ENCODE results near the gene GNAI2. TPM values are rescaled to one million over a fixed set of nuclear protein-coding genes. Genes with fewer than 3 reads are reported as not detected.

Gene GNAI2
- total RNA-seq, 1 experiment from 2014 or later = 62.0 TPM

- Mint-ChIP-seq H3K36me3 (ENCODE audit: insufficient read depth, unreplicated experiment) (peaks cover 11% of the 10 kb centered on the region), H3K27ac (ENCODE audit: unreplicated experiment) (no peak overlapping the region), H3K9me3 (ENCODE audit: unreplicated experiment) (no peaks in the 10 kb centered on the region), H3K27me3 (ENCODE audit: insufficient read depth, unreplicated experiment) (no peaks in the 10 kb centered on the region), H3K4me1 (ENCODE audit: low read depth, unreplicated experiment) (peaks cover 11% of the 10 kb centered on the region), H3K4me3 (ENCODE audit: unreplicated experiment) (no peak overlapping the region)
- Histone ChIP-seq H3K27me3 (replicated peaks; ENCODE audit: control insufficient read depth, insufficient read depth, low read length) (no peaks in the 10 kb centered on the region), H3K9me3 (peaks cover 10% of the 10 kb centered on the region), H3K4me1 (peaks cover 20% of the 10 kb centered on the region), H3K4me3 (ENCODE audit: low read depth, low read length) (no peak overlapping the region), H3K36me3 (ENCODE audit: control insufficient read depth, insufficient read depth, low read length) (no peaks in the 10 kb centered on the region; the same call in 1 of the 2 replicates)
- no TSS peak for BruUV-seq (replicated peaks)
- no peak for DNase-seq
- intact Hi-C loops (cut with micrococcal nuclease; ENCODE audit: unreplicated experiment) = no loop called here
- ChIA-PET POLR2A (interaction anchor here (0.6 kb wide), 2 partner anchors 10 to 38 kb away, joined by 3 to 6 read pairs; partner anchors contain the start of gene IFRD2), CTCF (interaction anchor here (1.2 to 1.5 kb wide), 2 partner anchors 13 to 22 kb away, joined by 4 to 12 read pairs; no protein-coding TSS in a partner anchor)
- TF ChIP-seq CTCF (IDR thresholded peaks at IDR 0.05; ENCODE audit: insufficient read depth in 1 of 2, low read depth in 1 of 2, low read length in 1 of 2, severe bottlenecking in 1 of 2, unreplicated experiment in 1 of 2) = no peak
Measured at GRCh38 chr3:50302095-50303012, 66.3 kb downstream of the GNAI2 start.

- H3K4me3 ChIP-seq (ENCODE audit: low read depth, low read length) = no peak within 1 kb of the TSS
- peak in 1 of 2 experiments; percentile 40 for TF ChIP-seq CTCF (IDR thresholded peaks at IDR 0.05; ENCODE audit: insufficient read depth in 1 of 2, low read depth in 1 of 2, low read length in 1 of 2, severe bottlenecking in 1 of 2, unreplicated experiment in 1 of 2)
- H3K36me3 ChIP-seq (ENCODE audit: control insufficient read depth, insufficient read depth, low read length) = no peaks in the 10 kb centered on the region; the same call in 1 of the 2 replicates
- Mint-ChIP-seq H3K9me3 (ENCODE audit: unreplicated experiment) (no peaks in the 10 kb centered on the region), H3K4me3 (ENCODE audit: unreplicated experiment) (no peak within 1 kb of the TSS), H3K4me1 (ENCODE audit: low read depth, unreplicated experiment) (peaks cover 7% of the 10 kb centered on the region), H3K27ac (ENCODE audit: unreplicated experiment) (no peak within 1 kb of the TSS), H3K27me3 (ENCODE audit: insufficient read depth, unreplicated experiment) (no peaks in the 10 kb centered on the region), H3K36me3 (ENCODE audit: insufficient read depth, unreplicated experiment) (peaks cover 11% of the 10 kb centered on the region)
- peaks cover 15% of the 10 kb centered on the region for H3K9me3 ChIP-seq
- DNase-seq = peak; percentile 65 to 67
- H3K4me1 ChIP-seq = peaks cover 17% of the 10 kb centered on the region
- ChIA-PET POLR2A (no interaction called here), CTCF (interaction anchor here (0.7 to 1.5 kb wide), 4 partner anchors 12 to 34 kb away, joined by 3 to 12 read pairs (median 4); no protein-coding TSS in a partner anchor)
- no peaks in the 10 kb centered on the region for H3K27me3 ChIP-seq (replicated peaks; ENCODE audit: control insufficient read depth, insufficient read depth, low read length)
- intact Hi-C loops (cut with micrococcal nuclease; ENCODE audit: unreplicated experiment) = no loop called here
- TSS peak; percentile 30 for BruUV-seq (replicated peaks)
Measured at GRCh38 chr3:50303013-50303815, 67.2 kb downstream of the GNAI2 start, which contains the start of gene HYAL1. TSS of gene HYAL1 (minus strand) at chr3:50303574. CDS start at chr3:50302956, 618 bp downstream.

- no peaks in the 10 kb centered on the region; the same call in 1 of the 2 replicates for H3K36me3 ChIP-seq (ENCODE audit: control insufficient read depth, insufficient read depth, low read length)
- no peak overlapping the region for H3K4me3 Mint-ChIP-seq (ENCODE audit: unreplicated experiment)
- ChIA-PET POLR2A (no interaction called here), CTCF (no interaction called here)
- DNase-seq = no peak
- H3K36me3 Mint-ChIP-seq (ENCODE audit: insufficient read depth, unreplicated experiment) = peaks cover 4% of the 10 kb centered on the region
- no TSS peak for BruUV-seq (replicated peaks)
- H3K4me1 Mint-ChIP-seq (ENCODE audit: low read depth, unreplicated experiment) = peaks cover 5% of the 10 kb centered on the region
- no peaks in the 10 kb centered on the region for H3K27me3 Mint-ChIP-seq (ENCODE audit: insufficient read depth, unreplicated experiment)
- H3K9me3 Mint-ChIP-seq (ENCODE audit: unreplicated experiment) = no peaks in the 10 kb centered on the region
- TF ChIP-seq CTCF (IDR thresholded peaks at IDR 0.05; ENCODE audit: insufficient read depth in 1 of 2, low read depth in 1 of 2, low read length in 1 of 2, severe bottlenecking in 1 of 2, unreplicated experiment in 1 of 2) = no peak
- no peak overlapping the region for H3K27ac Mint-ChIP-seq (ENCODE audit: unreplicated experiment)
- H3K27me3 ChIP-seq (replicated peaks; ENCODE audit: control insufficient read depth, insufficient read depth, low read length) = no peaks in the 10 kb centered on the region
- H3K9me3 ChIP-seq = peaks cover 24% of the 10 kb centered on the region
- H3K4me3 ChIP-seq (ENCODE audit: low read depth, low read length) = no peak overlapping the region
- H3K4me1 ChIP-seq = peaks cover 21% of the 10 kb centered on the region
- intact Hi-C loops (cut with micrococcal nuclease; ENCODE audit: unreplicated experiment) = no loop called here
Measured at GRCh38 chr3:50304601-50305000, 68.6 kb downstream of the GNAI2 start.
